MM.1S (cell line): ENCODE data around the gene PRKCB.

ENCODE experiments used
- DNase-seq: peaks from one replicate; pipeline ENCODE4 v3.0.0-alpha.2; 2015
- H2AFZ ChIP-seq: fragments of 300-600 bp; sonication (generic); 2 replicates; pipeline ENCODE4 v1.6.0; 2016; ENCODE audit warnings: antibody characterized with exemption, low read length
- H3F3A ChIP-seq: fragments of 300-600 bp; sonication (generic); 2 replicates; pipeline ENCODE4 v1.6.1; 2016; ENCODE audit warnings: mild to moderate bottlenecking, antibody characterized with exemption, low read length, moderate library complexity, mixed read lengths; ENCODE audit not compliant: insufficient read depth
- H3K27ac ChIP-seq: fragments of 300-600 bp; sonication (generic); 2 replicates; pipeline ENCODE4 v1.5.1; 2016; ENCODE audit warnings: mild to moderate bottlenecking, low read length
- H3K27me3 ChIP-seq: fragments of 300-600 bp; sonication (generic); replicated peaks from 2 replicates; pipeline ENCODE4 v1.6.0; 2016; ENCODE audit warnings: low read length; ENCODE audit not compliant: insufficient read depth
- H3K36me3 ChIP-seq: fragments of 300-600 bp; sonication (generic); replicated peaks from 2 replicates; pipeline ENCODE4 v1.6.1; 2016; ENCODE audit warnings: mild to moderate bottlenecking, low read length, mixed read lengths; ENCODE audit not compliant: insufficient read depth
- H3K4me1 ChIP-seq: fragments of 300-600 bp; sonication (generic); 2 replicates; pipeline ENCODE4 v1.6.1; 2016; ENCODE audit warnings: low read length, mixed read lengths
- H3K4me2 ChIP-seq: fragments of 300-600 bp; sonication (generic); 2 replicates; pipeline ENCODE4 v1.6.0; 2016; ENCODE audit warnings: low read depth, low read length
- H3K4me3 ChIP-seq: fragments of 300-600 bp; sonication (generic); 2 replicates; pipeline ENCODE4 v1.5.1; 2016; ENCODE audit warnings: low read length, mixed read lengths
- H3K79me2 ChIP-seq: fragments of 300-600 bp; sonication (generic); 2 replicates; pipeline ENCODE4 v1.6.1; 2016; ENCODE audit warnings: mixed run types, low read length, mixed read lengths
- H3K9ac ChIP-seq: fragments of 300-600 bp; sonication (generic); 2 replicates; pipeline ENCODE4 v1.6.1; 2016; ENCODE audit warnings: low read length, mixed read lengths
- H3K9me2 ChIP-seq: fragments of 300-600 bp; sonication (generic); replicated peaks from 2 replicates; pipeline ENCODE4 v1.6.1; 2016; ENCODE audit warnings: mild to moderate bottlenecking, low read length, mixed read lengths; ENCODE audit not compliant: insufficient read depth
- H3K9me3 ChIP-seq: fragments of 300-600 bp; sonication (generic); replicated peaks from 2 replicates; pipeline ENCODE4 v1.6.1; 2016; ENCODE audit warnings: mild to moderate bottlenecking, low read length, mixed read lengths; ENCODE audit not compliant: insufficient read depth
- H4K20me1 ChIP-seq: fragments of 300-600 bp; sonication (generic); 2 replicates; pipeline ENCODE4 v1.6.1; 2016; ENCODE audit warnings: mild to moderate bottlenecking, low read length, moderate library complexity, mixed read lengths; ENCODE audit not compliant: insufficient read depth
- EZH2 ChIP-seq: fragments of 300-600 bp; sonication (generic); optimal IDR thresholded peaks from 2 replicates; pipeline ENCODE3; 2017; ENCODE audit warnings: low read depth, mild to moderate bottlenecking, antibody characterized with exemption, low read length, mixed read lengths
- EZH2phosphoT487 ChIP-seq: fragments of 300-600 bp; sonication (generic); IDR thresholded peaks from 2 replicates; pipeline ENCODE4 v1.6.1; 2018; ENCODE audit warnings: antibody characterized with exemption, low read length
- TF ChIP-seq, protein P1 (sequence below): fragments of 300-600 bp; sonication (generic); IDR thresholded peaks from 2 replicates; pipeline ENCODE4 v1.5.1; 2016; ENCODE audit warnings: antibody characterized with exemption, low read length, mixed read lengths

Gene PRKCB

DNA sequence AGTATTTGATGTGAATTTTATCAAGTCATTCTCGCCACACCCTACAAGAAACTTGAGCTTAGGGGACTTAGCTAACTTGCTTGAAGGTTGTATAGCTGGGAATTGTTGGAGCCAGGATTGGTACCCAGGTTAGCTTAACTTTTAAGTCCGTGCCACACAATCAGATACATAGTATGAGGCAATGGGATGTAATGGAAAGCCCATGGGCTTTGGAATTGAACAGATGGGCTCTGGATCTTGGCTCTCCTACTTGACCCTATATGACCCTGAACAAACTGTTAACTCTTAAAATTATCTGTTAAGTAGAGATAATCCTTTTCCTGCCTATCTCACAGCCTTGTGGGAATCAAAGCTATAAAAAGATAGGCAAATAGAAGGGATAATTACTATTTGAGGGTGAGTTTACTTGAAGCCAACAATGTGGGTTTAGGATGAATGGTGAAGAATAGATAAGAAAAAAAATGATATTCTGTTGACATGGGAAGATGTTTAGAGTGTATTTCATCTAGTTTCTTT, 368.4 kb downstream of the PRKCB start:
- no peaks in the 10 kb centered on the region for H3K4me1 ChIP-seq
- H3K27me3 ChIP-seq = no peaks in the 10 kb centered on the region
- no peak for TF ChIP-seq EZH2phosphoT487
- TF ChIP-seq EZH2 = no peak
- TF ChIP-seq, protein P1, sequence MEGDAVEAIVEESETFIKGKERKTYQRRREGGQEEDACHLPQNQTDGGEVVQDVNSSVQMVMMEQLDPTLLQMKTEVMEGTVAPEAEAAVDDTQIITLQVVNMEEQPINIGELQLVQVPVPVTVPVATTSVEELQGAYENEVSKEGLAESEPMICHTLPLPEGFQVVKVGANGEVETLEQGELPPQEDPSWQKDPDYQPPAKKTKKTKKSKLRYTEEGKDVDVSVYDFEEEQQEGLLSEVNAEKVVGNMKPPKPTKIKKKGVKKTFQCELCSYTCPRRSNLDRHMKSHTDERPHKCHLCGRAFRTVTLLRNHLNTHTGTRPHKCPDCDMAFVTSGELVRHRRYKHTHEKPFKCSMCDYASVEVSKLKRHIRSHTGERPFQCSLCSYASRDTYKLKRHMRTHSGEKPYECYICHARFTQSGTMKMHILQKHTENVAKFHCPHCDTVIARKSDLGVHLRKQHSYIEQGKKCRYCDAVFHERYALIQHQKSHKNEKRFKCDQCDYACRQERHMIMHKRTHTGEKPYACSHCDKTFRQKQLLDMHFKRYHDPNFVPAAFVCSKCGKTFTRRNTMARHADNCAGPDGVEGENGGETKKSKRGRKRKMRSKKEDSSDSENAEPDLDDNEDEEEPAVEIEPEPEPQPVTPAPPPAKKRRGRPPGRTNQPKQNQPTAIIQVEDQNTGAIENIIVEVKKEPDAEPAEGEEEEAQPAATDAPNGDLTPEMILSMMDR = no peak
- no peaks in the 10 kb centered on the region for H3K9me2 ChIP-seq
- H3K36me3 ChIP-seq = no peaks in the 10 kb centered on the region
- no peak overlapping the region for H3K27ac ChIP-seq
- H3K79me2 ChIP-seq = no peaks in the 10 kb centered on the region
- H3K9ac ChIP-seq = no peak overlapping the region
- DNase-seq = no peak
- no peaks in the 10 kb centered on the region for H3F3A ChIP-seq
- no peak overlapping the region for H3K4me2 ChIP-seq
- H3K4me3 ChIP-seq = no peak overlapping the region
- H4K20me1 ChIP-seq = no peaks in the 10 kb centered on the region
- no peaks in the 10 kb centered on the region for H3K9me3 ChIP-seq
- no peak overlapping the region for H2AFZ ChIP-seq

DNA sequence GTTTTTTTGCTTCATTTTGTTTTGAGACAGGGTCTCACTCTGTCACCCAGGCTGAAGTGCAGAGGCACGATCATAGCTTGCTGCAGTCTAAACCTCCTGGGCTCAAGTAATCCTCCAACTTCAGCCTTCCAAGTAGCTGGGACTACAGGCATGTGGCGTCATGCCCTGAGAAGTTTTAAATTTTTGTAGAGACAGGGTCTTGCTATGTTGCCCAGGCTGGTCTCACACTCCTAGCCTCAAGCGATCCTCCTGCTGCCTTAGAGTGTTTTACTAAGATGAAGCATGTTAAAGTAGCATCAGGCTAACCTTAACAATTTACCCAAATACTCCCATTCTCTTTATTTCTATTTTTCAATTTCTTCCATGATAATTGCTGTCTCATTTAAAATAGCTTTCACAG, 371.1 kb downstream of the PRKCB start:
- H3K9ac ChIP-seq = no peak overlapping the region
- no peaks in the 10 kb centered on the region for H3K9me2 ChIP-seq
- H3K4me2 ChIP-seq = no peak overlapping the region
- no peak overlapping the region for H3K27ac ChIP-seq
- H3F3A ChIP-seq = no peaks in the 10 kb centered on the region
- H3K9me3 ChIP-seq = no peaks in the 10 kb centered on the region
- no peaks in the 10 kb centered on the region for H3K27me3 ChIP-seq
- H3K4me1 ChIP-seq = no peaks in the 10 kb centered on the region
- H3K36me3 ChIP-seq = no peaks in the 10 kb centered on the region
- no peak overlapping the region for H2AFZ ChIP-seq
- H3K79me2 ChIP-seq = no peaks in the 10 kb centered on the region
- no peaks in the 10 kb centered on the region for H4K20me1 ChIP-seq
- no peak overlapping the region for H3K4me3 ChIP-seq
- TF ChIP-seq EZH2 (no peak), EZH2phosphoT487 (no peak)
- TF ChIP-seq, protein P1 = no peak
- no peak for DNase-seq

DNA sequence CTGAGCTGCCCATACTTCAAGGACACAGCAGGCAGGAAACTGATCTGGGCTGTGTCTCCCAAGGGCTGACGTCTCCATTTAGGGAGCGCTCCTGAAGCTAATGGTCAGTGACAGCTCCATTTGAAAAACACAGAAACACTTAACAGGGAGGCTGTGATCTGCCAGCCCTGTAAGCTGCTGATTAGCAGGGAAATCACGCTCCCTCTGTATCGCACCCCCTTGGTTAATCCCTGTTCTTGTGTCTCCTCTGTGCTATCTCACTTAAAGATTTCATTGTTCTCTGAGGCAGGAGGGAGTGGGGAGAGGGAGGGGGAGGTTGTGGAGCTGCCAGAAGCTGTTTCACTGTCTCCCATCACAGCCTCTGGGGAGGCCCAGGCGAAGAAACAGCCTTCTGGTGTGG, 372.9 kb downstream of the PRKCB start:
- TF ChIP-seq EZH2 (no peak), EZH2phosphoT487 (no peak)
- TF ChIP-seq, protein P1 = no peak
- H3K79me2 ChIP-seq = no peaks in the 10 kb centered on the region
- H3K9me2 ChIP-seq = no peaks in the 10 kb centered on the region
- H3K4me2 ChIP-seq = no peak overlapping the region
- H3K27me3 ChIP-seq = no peaks in the 10 kb centered on the region
- H3K27ac ChIP-seq = no peak overlapping the region
- H3F3A ChIP-seq = no peaks in the 10 kb centered on the region
- no peaks in the 10 kb centered on the region for H4K20me1 ChIP-seq
- no peak overlapping the region for H3K4me3 ChIP-seq
- H3K36me3 ChIP-seq = no peaks in the 10 kb centered on the region
- DNase-seq = no peak
- no peak overlapping the region for H3K9ac ChIP-seq
- H3K9me3 ChIP-seq = no peaks in the 10 kb centered on the region
- H2AFZ ChIP-seq = no peak overlapping the region
- no peaks in the 10 kb centered on the region for H3K4me1 ChIP-seq
